Caco-2 (cell line): ENCODE data around the gene SALL4. TPM values are rescaled to one million over a fixed set of nuclear protein-coding genes. Genes with fewer than 3 reads are reported as not detected.
"Not testable (repeated sequence)": the region's sequence is repeated elsewhere in the genome, so short reads cannot be mapped to it uniquely, and the experiment has no call there.

Experiments used
- BruUV-seq: library from RNA; stranded (reverse); fragments of 400-500 nt; replicated peaks from 2 replicates; lab custom pipeline; 2021; lab: Mats Ljungman, UMichigan
- CTCF ChIA-PET: fragments of 300-600 bp; sonication (Branson Sonifier 250); formaldehyde crosslinking; loops from one replicate; lab custom pipeline; 2022; ENCODE audit warnings: antibody characterized with exemption; lab: Charles Lee
- POLR2A ChIA-PET: fragments of 300-600 bp; sonication (Branson Sonifier 250); formaldehyde crosslinking; loops from one replicate; lab custom pipeline; 2022; ENCODE audit warnings: antibody characterized with exemption; lab: Charles Lee
- DNase-seq, 2 experiments: peaks; one replicate each; pipeline versions ENCODE4 v3.0.0 to v3.0.0-alpha.2; 2020 to 2022
- H3K27me3 ChIP-seq: replicated peaks from 2 replicates; pipeline ENCODE4 v1.6.0; 2011; ENCODE audit warnings: low read length; ENCODE audit not compliant: control insufficient read depth, insufficient read depth
- H3K36me3 ChIP-seq: 2 replicates; pipeline ENCODE4 v1.5.1; 2011; ENCODE audit warnings: low read length; ENCODE audit not compliant: control insufficient read depth, insufficient read depth
- H3K4me1 ChIP-seq: fragments of 250-450 bp; sonication (Bioruptor Pico); 2 replicates; pipeline ENCODE4 v1.5.1; 2020; ENCODE audit warnings: mild to moderate bottlenecking
- H3K4me3 ChIP-seq: 2 replicates; pipeline ENCODE4 v1.5.1; 2011; ENCODE audit warnings: low read depth, mild to moderate bottlenecking, control low read depth, low read length
- H3K9me3 ChIP-seq: fragments of 250-450 bp; sonication (Bioruptor Pico); 2 replicates; pipeline ENCODE4 v1.5.1; 2020; ENCODE audit warnings: mild to moderate bottlenecking, moderate library complexity
- H3K27ac Mint-ChIP-seq: one replicate; pipeline ENCODE4 v1.8.0; 2022; ENCODE audit warnings: mixed read lengths; ENCODE audit not compliant: unreplicated experiment
- H3K27me3 Mint-ChIP-seq: one replicate; pipeline ENCODE4 v1.8.0; 2022; ENCODE audit warnings: mixed read lengths; ENCODE audit not compliant: insufficient read depth, unreplicated experiment
- H3K36me3 Mint-ChIP-seq: one replicate; pipeline ENCODE4 v1.8.0; 2022; ENCODE audit warnings: mild to moderate bottlenecking, mixed read lengths; ENCODE audit not compliant: insufficient read depth, unreplicated experiment
- H3K4me1 Mint-ChIP-seq: one replicate; pipeline ENCODE4 v1.8.0; 2022; ENCODE audit warnings: low read depth, mixed read lengths; ENCODE audit not compliant: unreplicated experiment
- H3K4me3 Mint-ChIP-seq: one replicate; pipeline ENCODE4 v1.8.0; 2022; ENCODE audit warnings: mild to moderate bottlenecking, moderate library complexity, mixed read lengths; ENCODE audit not compliant: unreplicated experiment
- H3K9me3 Mint-ChIP-seq: one replicate; pipeline ENCODE4 v1.8.0; 2022; ENCODE audit warnings: mixed read lengths; ENCODE audit not compliant: unreplicated experiment
- intact Hi-C: fragments of 100-400 bp; cut with micrococcal nuclease; formaldehyde crosslinking; loops from one replicate; pipeline ENCODE4 v1.10.0; 2022; ENCODE audit not compliant: unreplicated experiment
- total RNA-seq: library from RNA; stranded (reverse); gene quantifications from 2 replicates; pipeline ENCODE4 v1.2.3, GENCODE V29; 2022
- TF ChIP-seq, protein P1 (sequence below), 2 experiments: fragments of 200-600 bp in 1 of 2; IDR thresholded peaks; 1 replicate in 1 of 2; 2 replicates in 1 of 2; pipeline versions ENCODE4 v1.5.1 to v1.8.0; 2011 to 2022; ENCODE audit warnings: antibody characterized with exemption in 1 of 2, control low read depth in 1 of 2, inconsistent platforms in 1 of 2, low read depth in 1 of 2, low read length in 1 of 2, mild to moderate bottlenecking in 1 of 2, moderate library complexity in 1 of 2; ENCODE audit not compliant: insufficient read depth in 1 of 2, severe bottlenecking in 1 of 2, unreplicated experiment in 1 of 2

The SALL4 gene
- total RNA-seq, 1 experiment from 2014 or later = 75.8 TPM

GRCh38 chr20:51767867-51768758 lies 34.2 kb downstream of the SALL4 start, which contains the start of gene ATP9A:
Gene ATP9A (minus strand): TSS chr20:51768390. CDS start chr20:51768369, 21 bp downstream.
- no peaks in the 10 kb centered on the region for H3K9me3 ChIP-seq
- H3K4me3 ChIP-seq = peak within 1 kb of the TSS; percentile 95
- H3K27me3 ChIP-seq = no peaks in the 10 kb centered on the region
- H3K36me3 ChIP-seq = no peaks in the 10 kb centered on the region
- TF ChIP-seq, protein P1, sequence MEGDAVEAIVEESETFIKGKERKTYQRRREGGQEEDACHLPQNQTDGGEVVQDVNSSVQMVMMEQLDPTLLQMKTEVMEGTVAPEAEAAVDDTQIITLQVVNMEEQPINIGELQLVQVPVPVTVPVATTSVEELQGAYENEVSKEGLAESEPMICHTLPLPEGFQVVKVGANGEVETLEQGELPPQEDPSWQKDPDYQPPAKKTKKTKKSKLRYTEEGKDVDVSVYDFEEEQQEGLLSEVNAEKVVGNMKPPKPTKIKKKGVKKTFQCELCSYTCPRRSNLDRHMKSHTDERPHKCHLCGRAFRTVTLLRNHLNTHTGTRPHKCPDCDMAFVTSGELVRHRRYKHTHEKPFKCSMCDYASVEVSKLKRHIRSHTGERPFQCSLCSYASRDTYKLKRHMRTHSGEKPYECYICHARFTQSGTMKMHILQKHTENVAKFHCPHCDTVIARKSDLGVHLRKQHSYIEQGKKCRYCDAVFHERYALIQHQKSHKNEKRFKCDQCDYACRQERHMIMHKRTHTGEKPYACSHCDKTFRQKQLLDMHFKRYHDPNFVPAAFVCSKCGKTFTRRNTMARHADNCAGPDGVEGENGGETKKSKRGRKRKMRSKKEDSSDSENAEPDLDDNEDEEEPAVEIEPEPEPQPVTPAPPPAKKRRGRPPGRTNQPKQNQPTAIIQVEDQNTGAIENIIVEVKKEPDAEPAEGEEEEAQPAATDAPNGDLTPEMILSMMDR (IDR thresholded peaks at IDR 0.05; ENCODE audit: insufficient read depth in 1 of 2, low read depth in 1 of 2, low read length in 1 of 2, severe bottlenecking in 1 of 2, unreplicated experiment in 1 of 2) = peak in 1 of 2 experiments; percentile 54
- Mint-ChIP-seq H3K4me3 (peak within 1 kb of the TSS; percentile 84), H3K27me3 (no peaks in the 10 kb centered on the region), H3K4me1 (peaks cover 16% of the 10 kb centered on the region), H3K27ac (peak within 1 kb of the TSS; percentile 80), H3K9me3 (no peaks in the 10 kb centered on the region), H3K36me3 (peaks cover 22% of the 10 kb centered on the region)
- ChIA-PET CTCF (interaction anchor here (0.6 to 1.9 kb wide), 8 partner anchors 29 to 293 kb away, joined by 3 to 38 read pairs (median 8); no protein-coding TSS in a partner anchor), POLR2A (interaction anchor here (0.9 to 1.2 kb wide), 2 partner anchors 32 to 263 kb away, joined by 3 read pairs; no protein-coding TSS in a partner anchor)
- intact Hi-C loops = loop anchor here (1.0 kb wide), 4 partner anchors 24 to 293 kb away; no protein-coding TSS in a partner anchor
- no TSS peak for BruUV-seq
- H3K4me1 ChIP-seq = peaks cover 13% of the 10 kb centered on the region
- DNase-seq = peak in 1 of 2 experiments; percentile 76

- Mint-ChIP-seq H3K27me3 (no peaks in the 10 kb centered on the region), H3K9me3 (no peaks in the 10 kb centered on the region), H3K4me3 (peak overlapping the region; percentile 84), H3K36me3 (peaks cover 29% of the 10 kb centered on the region), H3K27ac (peak overlapping the region; percentile 80), H3K4me1 (peaks cover 16% of the 10 kb centered on the region)
- ChIA-PET CTCF (interaction anchor here (0.6 to 1.9 kb wide), 14 partner anchors 30 to 493 kb away, joined by 3 to 38 read pairs (median 4); no protein-coding TSS in a partner anchor), POLR2A (interaction anchor here (0.6 to 1.2 kb wide), 8 partner anchors 24 to 264 kb away, joined by 3 to 8 read pairs (median 6); no protein-coding TSS in a partner anchor)
- Histone ChIP-seq H3K4me1 (peaks cover 13% of the 10 kb centered on the region), H3K27me3 (no peaks in the 10 kb centered on the region), H3K9me3 (no peaks in the 10 kb centered on the region), H3K36me3 (no peaks in the 10 kb centered on the region), H3K4me3 (peak overlapping the region; percentile 95)
- TF ChIP-seq, protein P1 (IDR thresholded peaks at IDR 0.05; ENCODE audit: insufficient read depth in 1 of 2, low read depth in 1 of 2, low read length in 1 of 2, severe bottlenecking in 1 of 2, unreplicated experiment in 1 of 2) = peak; percentile 78 to 87
- intact Hi-C loops = loop anchor here (1.0 kb wide), 4 partner anchors 23 to 294 kb away; no protein-coding TSS in a partner anchor
- TSS peak; percentile 94 for BruUV-seq
- peak; percentile 99 for DNase-seq
Measured at GRCh38 chr20:51766994-51767866, 35.1 kb downstream of the SALL4 start.

GRCh38 chr20:51765381-51765780 lies 36.9 kb downstream of the SALL4 start:
- H3K27me3 ChIP-seq, DNase-seq, CTCF ChIA-PET, H3K4me3 ChIP-seq, BruUV-seq, H3K36me3 ChIP-seq, H3K9me3 Mint-ChIP-seq, H3K27me3 Mint-ChIP-seq, POLR2A ChIA-PET, intact Hi-C loops, H3K9me3 ChIP-seq, H3K27ac Mint-ChIP-seq, H3K4me3 Mint-ChIP-seq: not testable (repeated sequence)
- H3K4me1 ChIP-seq = peaks cover 32% of the 10 kb centered on the region
- peaks cover 33% of the 10 kb centered on the region for H3K4me1 Mint-ChIP-seq
- peaks cover 48% of the 10 kb centered on the region for H3K36me3 Mint-ChIP-seq
